Stimulated activated CD8-positive, alpha-beta memory T cell treated with anti-CD3 and anti-CD28 coated beads, Interleukin-15, amount 100 ng/mL, for 48 hours (primary cell): ENCODE data around the gene WDFY4.

Experiments used
- DNase-seq, 2 donors: peaks; one replicate each; pipeline ENCODE4 v3.0.0-alpha.2; 2020; ENCODE audit warnings: low read depth in 2 of 2

WDFY4 gene

GRCh38 chr10:48691812-48692528 is 7.3 kb downstream of the WDFY4 start:
- no peak for DNase-seq

GRCh38 chr10:48692748-48693147 is 8.1 kb downstream of the WDFY4 start:
- no peak for DNase-seq

GRCh38 chr10:48693206-48693605 is 8.5 kb downstream of the WDFY4 start:
- no peak for DNase-seq

- DNase-seq, result no peak
These were observed 9.8 kb downstream of the WDFY4 start for GRCh38 chr10:48694371-48695030.

GRCh38 chr10:48695636-48696534 is 11.2 kb downstream of the WDFY4 start:
- no peak for DNase-seq

- no peak for DNase-seq
These were observed 11.8 kb downstream of the WDFY4 start for GRCh38 chr10:48696535-48696873.

- DNase-seq, result no peak
These were observed 12.4 kb downstream of the WDFY4 start for GRCh38 chr10:48697091-48697490.

- no peak for DNase-seq
These were observed 13.4 kb downstream of the WDFY4 start for GRCh38 chr10:48697821-48698764.

- DNase-seq, result no peak
These were observed 14.4 kb downstream of the WDFY4 start for GRCh38 chr10:48699011-48699627.

- no peak for DNase-seq
These were observed 15.4 kb downstream of the WDFY4 start for GRCh38 chr10:48700071-48700470.

GRCh38 chr10:48700493-48700892 is 15.8 kb downstream of the WDFY4 start:
- no peak for DNase-seq

- no peak for DNase-seq
These were observed 16.6 kb downstream of the WDFY4 start for GRCh38 chr10:48701139-48701901.

- no peak for DNase-seq
These were observed 17.3 kb downstream of the WDFY4 start for GRCh38 chr10:48701941-48702340.

- no peak for DNase-seq
These were observed 19.0 kb downstream of the WDFY4 start for GRCh38 chr10:48703531-48704122.

GRCh38 chr10:48704156-48704555 is 19.5 kb downstream of the WDFY4 start:
- no peak for DNase-seq

GRCh38 chr10:48705401-48705938 is 20.8 kb downstream of the WDFY4 start:
- no peak for DNase-seq

GRCh38 chr10:48707472-48707871 is 22.8 kb downstream of the WDFY4 start:
- DNase-seq, result no peak

- no peak for DNase-seq
These were observed 23.5 kb downstream of the WDFY4 start for GRCh38 chr10:48708144-48708543.

- DNase-seq, result no peak
These were observed 26.1 kb downstream of the WDFY4 start for GRCh38 chr10:48710647-48711275.
